WERI-Rb-1 (cell line): ENCODE data around the gene TMEM51.

Experiments
- DNase-seq: peaks from one replicate; pipeline ENCODE4 v3.0.0-alpha.2; 2020
- H3K27ac ChIP-seq: fragments of 250-450 bp; sonication (Bioruptor Pico); 2 replicates; pipeline ENCODE4 v1.5.1; 2020; ENCODE audit warnings: mild to moderate bottlenecking, moderate library complexity
- H3K27me3 ChIP-seq: fragments of 250-450 bp; sonication (Bioruptor Pico); 2 replicates; pipeline ENCODE4 v1.5.1; 2021; ENCODE audit warnings: mild to moderate bottlenecking, low read depth, moderate library complexity; ENCODE audit not compliant: insufficient read depth, severe bottlenecking
- H3K36me3 ChIP-seq: fragments of 250-450 bp; sonication (Bioruptor Pico); 2 replicates; pipeline ENCODE4 v1.5.1; 2020; ENCODE audit warnings: mild to moderate bottlenecking, moderate library complexity
- H3K4me3 ChIP-seq: 2 replicates; pipeline ENCODE4 v1.5.1; 2011; ENCODE audit warnings: low read depth, mild to moderate bottlenecking, control low read depth, low read length
- H3K9me3 ChIP-seq: fragments of 250-450 bp; sonication (Bioruptor Pico); 2 replicates; pipeline ENCODE4 v1.5.1; 2021; ENCODE audit warnings: mild to moderate bottlenecking, moderate library complexity; ENCODE audit not compliant: severe bottlenecking
- CTCF ChIP-seq: IDR thresholded peaks from 2 replicates; pipeline ENCODE4 v1.5.1; 2011; ENCODE audit warnings: low read depth, mild to moderate bottlenecking, control low read depth, inconsistent platforms, low read length

The TMEM51 gene

GRCh38 chr1:15107911-15108310 is 45.6 kb upstream of the TMEM51 start:
- Histone ChIP-seq H3K36me3 (no peaks in the 10 kb centered on the region), H3K4me3 (no peak overlapping the region), H3K9me3 (peaks cover 12% of the 10 kb centered on the region), H3K27ac (no peak overlapping the region), H3K27me3 (no peaks in the 10 kb centered on the region)
- no peak for DNase-seq
- no peak for TF ChIP-seq CTCF

- Histone ChIP-seq H3K27ac (no peak overlapping the region), H3K36me3 (no peaks in the 10 kb centered on the region), H3K4me3 (no peak overlapping the region), H3K27me3 (no peaks in the 10 kb centered on the region), H3K9me3 (no peaks in the 10 kb centered on the region)
- no peak for TF ChIP-seq CTCF
- DNase-seq: no peak
Measured at GRCh38 chr1:15110128-15110866, 43.2 kb upstream of the TMEM51 start.

GRCh38 chr1:15110867-15111230 is 42.7 kb upstream of the TMEM51 start:
- Histone ChIP-seq H3K27ac (no peak overlapping the region), H3K9me3 (no peaks in the 10 kb centered on the region), H3K36me3 (no peaks in the 10 kb centered on the region), H3K4me3 (no peak overlapping the region), H3K27me3 (no peaks in the 10 kb centered on the region)
- DNase-seq: no peak
- peak; percentile 35; the same call in 1 of the 2 replicates for TF ChIP-seq CTCF

GRCh38 chr1:15113146-15113545 is 40.4 kb upstream of the TMEM51 start:
- Histone ChIP-seq H3K9me3 (no peaks in the 10 kb centered on the region), H3K27ac (no peak overlapping the region), H3K27me3 (no peaks in the 10 kb centered on the region), H3K36me3 (no peaks in the 10 kb centered on the region), H3K4me3 (no peak overlapping the region)
- no peak for DNase-seq
- TF ChIP-seq CTCF: no peak

GRCh38 chr1:15114884-15115283 is 38.7 kb upstream of the TMEM51 start:
- Histone ChIP-seq H3K27ac (no peak overlapping the region), H3K9me3 (no peaks in the 10 kb centered on the region), H3K36me3 (no peaks in the 10 kb centered on the region), H3K27me3 (no peaks in the 10 kb centered on the region), H3K4me3 (no peak overlapping the region)
- no peak for TF ChIP-seq CTCF
- DNase-seq: no peak
